Transverse colon (tissue), 4 donors: ENCODE results near the gene ALDH1A1. TPM values are rescaled to one million over a fixed set of nuclear protein-coding genes. Genes with fewer than 3 reads are reported as not detected.

Experiments
- DNase-seq: peaks from one replicate; pipeline ENCODE4 v3.0.0-alpha.2; 2019
- H3K27ac ChIP-seq, 4 donors: fragments of 200-600 bp; sonication (generic); 2 replicates each; pipeline ENCODE4 v1.5.1; 2016 to 2018; ENCODE audit warnings: inconsistent platforms in 4 of 4
- H3K27me3 ChIP-seq: fragments of 200-600 bp; sonication (generic); 2 replicates; pipeline ENCODE4 v1.5.1; 2017; ENCODE audit warnings: inconsistent platforms
- H3K36me3 ChIP-seq, 4 donors: fragments of 200-600 bp; sonication (generic); 2 replicates each; pipeline ENCODE4 v1.5.1; 2017 to 2019; ENCODE audit warnings: inconsistent platforms in 4 of 4
- H3K4me1 ChIP-seq, 4 donors: fragments of 200-600 bp; sonication (generic); 2 replicates each; pipeline ENCODE4 v1.5.1; 2017 to 2020; ENCODE audit warnings: inconsistent platforms in 4 of 4
- H3K4me3 ChIP-seq, 4 donors: fragments of 200-600 bp; sonication (generic); 1 replicate in 1 of 4; 2 replicates in 3 of 4; pipeline versions ENCODE4 v1.5.1 to v1.6.1; 2017 to 2019; ENCODE audit warnings: inconsistent platforms in 4 of 4
- H3K9me3 ChIP-seq, 2 donors: fragments of 200-600 bp; sonication (generic); 2 replicates each; pipeline ENCODE4 v1.5.1; 2017 to 2019; ENCODE audit warnings: inconsistent platforms in 2 of 2
- EP300 ChIP-seq: sonication (generic); formaldehyde crosslinking; IDR thresholded peaks from one replicate; pipeline ENCODE4 v1.6.1; 2017; ENCODE audit warnings: antibody characterized with exemption, low read depth
- POLR2A ChIP-seq: fragments of 450-650 bp; IDR thresholded peaks from one replicate; pipeline ENCODE4 v1.6.1; 2016; ENCODE audit warnings: antibody characterized with exemption, mild to moderate bottlenecking, moderate library complexity
- POLR2AphosphoS5 ChIP-seq, 3 donors: sonication (generic); formaldehyde crosslinking; IDR thresholded peaks; one replicate each; pipeline ENCODE4 v1.6.1; 2016; ENCODE audit warnings: antibody characterized with exemption in 3 of 3
- whole genome bisulfite sequencing, 2 donors: methylation state at CpG; one replicate each; pipeline ENCODE4 v1.1.5; 2018; ENCODE audit warnings: low coverage in 1 of 2; 5-methylcytosine and 5-hydroxymethylcytosine counted together
- in situ Hi-C, 4 donors: fragments of 200-750 bp; cut with MboI; loops; one replicate each; pipeline versions ENCODE4 v1.15.0 to v1.15.1; 2017; ENCODE audit warnings: low sequenced_read_pairs in 3 of 4, low pct_ligation_motif_present in 1 of 4, low pct_unique_long_range_greater_than_20kb in 1 of 4
- intact Hi-C: fragments of 100-400 bp; cut with DNase I; formaldehyde crosslinking; loops from one replicate; pipeline ENCODE4 v1.15.1; 2023; ENCODE audit warnings: low total_unique reads
- total RNA-seq, 4 donors: library from RNA; depleted of rRNA; stranded (reverse); fragments of >200 nt; gene quantifications; one replicate each; pipeline ENCODE4 v1.1.0, GENCODE V29; 2016
- TF ChIP-seq, protein P1 (sequence below), 5 experiments: fragments of 200-600 bp in 3 of 5; fragments of 450-650 bp in 2 of 5; sonication (generic) in 3 of 5; IDR thresholded peaks; 1 replicate in 2 of 5; 2 replicates in 3 of 5; pipeline ENCODE4 v1.5.1; 2016 to 2017; ENCODE audit warnings: antibody characterized with exemption in 5 of 5, inconsistent platforms in 3 of 5, mild to moderate bottlenecking in 2 of 5, moderate library complexity in 1 of 5

Gene ALDH1A1
- total RNA-seq, 4 donors from 2014 or later, result 76.3 to 566 (median 288) TPM

- peaks cover 0 to 16% (median 7%) of the 10 kb centered on the region in 4 donors for H3K4me1 ChIP-seq
Measured at GRCh38 chr9:72888067-72888466, 64.8 kb downstream of the ALDH1A1 start.

DNA sequence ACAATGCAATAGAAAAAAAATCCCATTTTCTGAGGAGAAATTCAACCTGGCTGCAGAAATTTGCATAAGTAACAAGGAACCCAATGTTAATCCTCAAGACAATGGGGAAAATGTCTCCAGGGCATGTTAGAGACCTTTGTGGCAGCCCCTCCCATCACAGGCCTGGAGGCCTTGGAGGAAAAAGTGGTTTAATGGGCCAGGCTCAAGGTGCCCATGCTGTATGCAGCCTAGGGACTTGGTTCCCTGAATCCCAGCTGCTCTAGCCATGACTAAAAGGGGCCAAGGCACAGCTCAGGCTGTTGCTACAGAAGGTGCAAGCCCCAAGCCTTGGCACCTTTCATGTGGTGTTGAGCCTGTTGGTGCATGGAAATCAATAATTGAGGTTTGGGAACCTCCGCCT, 66.5 kb downstream of the ALDH1A1 start:
- no peaks in the 10 kb centered on the region for H3K36me3 ChIP-seq
- H3K27ac ChIP-seq, result no peak overlapping the region
- intact Hi-C loops (no loop called here), in situ Hi-C loops (no loop called here)
- peaks cover 0 to 27% (median 7%) of the 10 kb centered on the region in 4 donors for H3K4me1 ChIP-seq
- H3K4me3 ChIP-seq, result no peak overlapping the region
- no peaks in the 10 kb centered on the region for H3K9me3 ChIP-seq
- TF ChIP-seq POLR2A (no peak), EP300 (no peak), POLR2AphosphoS5 (IDR thresholded peaks at IDR 0.05) (no peak)
- TF ChIP-seq, protein P1, sequence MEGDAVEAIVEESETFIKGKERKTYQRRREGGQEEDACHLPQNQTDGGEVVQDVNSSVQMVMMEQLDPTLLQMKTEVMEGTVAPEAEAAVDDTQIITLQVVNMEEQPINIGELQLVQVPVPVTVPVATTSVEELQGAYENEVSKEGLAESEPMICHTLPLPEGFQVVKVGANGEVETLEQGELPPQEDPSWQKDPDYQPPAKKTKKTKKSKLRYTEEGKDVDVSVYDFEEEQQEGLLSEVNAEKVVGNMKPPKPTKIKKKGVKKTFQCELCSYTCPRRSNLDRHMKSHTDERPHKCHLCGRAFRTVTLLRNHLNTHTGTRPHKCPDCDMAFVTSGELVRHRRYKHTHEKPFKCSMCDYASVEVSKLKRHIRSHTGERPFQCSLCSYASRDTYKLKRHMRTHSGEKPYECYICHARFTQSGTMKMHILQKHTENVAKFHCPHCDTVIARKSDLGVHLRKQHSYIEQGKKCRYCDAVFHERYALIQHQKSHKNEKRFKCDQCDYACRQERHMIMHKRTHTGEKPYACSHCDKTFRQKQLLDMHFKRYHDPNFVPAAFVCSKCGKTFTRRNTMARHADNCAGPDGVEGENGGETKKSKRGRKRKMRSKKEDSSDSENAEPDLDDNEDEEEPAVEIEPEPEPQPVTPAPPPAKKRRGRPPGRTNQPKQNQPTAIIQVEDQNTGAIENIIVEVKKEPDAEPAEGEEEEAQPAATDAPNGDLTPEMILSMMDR (IDR thresholded peaks at IDR 0.05), result no peak
- 75% methylated on average over 1 of the region's 1 CpG; no CpG with 5 or more reads in 1 of the 2 donors for WGBS, 2 donors
- no peak for DNase-seq
- H3K27me3 ChIP-seq, result no peaks in the 10 kb centered on the region

More at GRCh38 chr9:72888067-72888466, 64.8 kb downstream of the ALDH1A1 start:
- Histone ChIP-seq H3K9me3 (no peaks in the 10 kb centered on the region), H3K27ac (no peak overlapping the region), H3K27me3 (no peaks in the 10 kb centered on the region), H3K4me3 (no peak overlapping the region), H3K36me3 (no peaks in the 10 kb centered on the region)
- in situ Hi-C loops, result no loop called here
- WGBS, 2 donors, result 77 to 88% methylated on average over 2 of the region's 2 CpGs
- no peak for DNase-seq
- TF ChIP-seq EP300, result no peak
- TF ChIP-seq, protein P1 (IDR thresholded peaks at IDR 0.05), result no peak
- no peak for TF ChIP-seq POLR2AphosphoS5 (IDR thresholded peaks at IDR 0.05)
- TF ChIP-seq POLR2A, result no peak
- intact Hi-C loops, result no loop called here

GRCh38 chr9:72884508-72884907, 68.3 kb downstream of the ALDH1A1 start:
- 41 to 56% methylated on average over 1 of the region's 1 CpG for WGBS, 2 donors
- Histone ChIP-seq H3K4me3 (no peak overlapping the region), H3K4me1 (peaks cover 0 to 27% (median 7%) of the 10 kb centered on the region in 4 donors), H3K36me3 (no peaks in the 10 kb centered on the region), H3K27ac (peak overlapping the region in 3 of 4 donors; percentile 35 to 66 (median 62)), H3K9me3 (no peaks in the 10 kb centered on the region), H3K27me3 (no peaks in the 10 kb centered on the region)
- TF ChIP-seq, protein P1 (IDR thresholded peaks at IDR 0.05), result no peak
- TF ChIP-seq POLR2A (no peak), POLR2AphosphoS5 (IDR thresholded peaks at IDR 0.05) (no peak), EP300 (no peak)
- in situ Hi-C loops (no loop called here), intact Hi-C loops (no loop called here)
- DNase-seq, result no peak

- no peaks in the 10 kb centered on the region for H3K36me3 ChIP-seq
- H3K27ac ChIP-seq, result peak overlapping the region in 3 of 4 donors; percentile 35 to 66 (median 62)
- peaks cover 0 to 27% (median 7%) of the 10 kb centered on the region in 4 donors for H3K4me1 ChIP-seq
- H3K9me3 ChIP-seq, result no peaks in the 10 kb centered on the region
- WGBS, 2 donors, result 50 to 60% methylated on average over 1 to 3 of the region's 3 CpGs
- H3K4me3 ChIP-seq, result no peak overlapping the region
- TF ChIP-seq EP300 (peak; percentile 11), POLR2AphosphoS5 (IDR thresholded peaks at IDR 0.05) (peak in 1 of 3 donors; percentile 34), POLR2A (no peak)
- TF ChIP-seq, protein P1 (IDR thresholded peaks at IDR 0.05), result no peak
- intact Hi-C loops (no loop called here), in situ Hi-C loops (no loop called here)
- no peaks in the 10 kb centered on the region for H3K27me3 ChIP-seq
- DNase-seq, result peak; percentile 20
Measured at GRCh38 chr9:72883875-72884274, 69.0 kb downstream of the ALDH1A1 start.
